ENCODE results near the gene CAMKMT. TPM values are rescaled to one million over a fixed set of nuclear protein-coding genes. Genes with fewer than 3 reads are reported as not detected.

Gene CAMKMT
- total RNA-seq, 4 donors from 2014 or later = 4.5 to 57.9 (median 15.4) TPM

DNA sequence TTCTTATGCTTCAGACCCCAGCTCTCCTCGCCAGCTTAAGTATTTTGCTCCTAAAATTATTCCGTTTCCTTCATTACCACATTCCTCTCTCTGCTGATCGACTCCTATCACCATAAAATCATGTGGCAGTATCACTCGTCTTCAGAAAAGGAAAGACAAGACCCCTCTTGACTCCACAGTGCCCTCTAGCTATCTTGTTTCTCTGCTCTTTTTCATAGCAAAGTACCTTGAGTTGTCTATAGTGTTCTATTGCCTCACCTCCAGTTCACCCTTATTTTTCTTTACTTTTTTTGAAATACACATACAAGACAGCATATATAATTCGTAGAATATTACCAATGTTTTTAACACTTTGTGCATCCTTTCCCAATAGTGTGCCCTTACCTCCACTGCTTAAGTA is 306.6 kb downstream of the CAMKMT start:
- H3K4me1 ChIP-seq = no peaks in the 10 kb centered on the region
- WGBS, 2 donors (ENCODE audit: low coverage in 1 of 2) = 71 to 76% methylated on average over 5 of the region's 5 CpGs
- H3K36me3 ChIP-seq = no peaks in the 10 kb centered on the region
- in situ Hi-C loops (cut with MboI; ENCODE audit: low pct_ligation_motif_present in 1 of 4, low pct_unique_long_range_greater_than_20kb in 1 of 4, low sequenced_read_pairs in 3 of 4) = no loop called here
- intact Hi-C loops (cut with DNase I; ENCODE audit: low total_unique reads) = no loop called here
- H3K4me3 ChIP-seq = no peak overlapping the region
- no peaks in the 10 kb centered on the region for H3K27me3 ChIP-seq
- no peak for TF ChIP-seq EP300 (IDR thresholded peaks at IDR 0.05; ENCODE audit: low read depth)
- TF ChIP-seq, protein P1, sequence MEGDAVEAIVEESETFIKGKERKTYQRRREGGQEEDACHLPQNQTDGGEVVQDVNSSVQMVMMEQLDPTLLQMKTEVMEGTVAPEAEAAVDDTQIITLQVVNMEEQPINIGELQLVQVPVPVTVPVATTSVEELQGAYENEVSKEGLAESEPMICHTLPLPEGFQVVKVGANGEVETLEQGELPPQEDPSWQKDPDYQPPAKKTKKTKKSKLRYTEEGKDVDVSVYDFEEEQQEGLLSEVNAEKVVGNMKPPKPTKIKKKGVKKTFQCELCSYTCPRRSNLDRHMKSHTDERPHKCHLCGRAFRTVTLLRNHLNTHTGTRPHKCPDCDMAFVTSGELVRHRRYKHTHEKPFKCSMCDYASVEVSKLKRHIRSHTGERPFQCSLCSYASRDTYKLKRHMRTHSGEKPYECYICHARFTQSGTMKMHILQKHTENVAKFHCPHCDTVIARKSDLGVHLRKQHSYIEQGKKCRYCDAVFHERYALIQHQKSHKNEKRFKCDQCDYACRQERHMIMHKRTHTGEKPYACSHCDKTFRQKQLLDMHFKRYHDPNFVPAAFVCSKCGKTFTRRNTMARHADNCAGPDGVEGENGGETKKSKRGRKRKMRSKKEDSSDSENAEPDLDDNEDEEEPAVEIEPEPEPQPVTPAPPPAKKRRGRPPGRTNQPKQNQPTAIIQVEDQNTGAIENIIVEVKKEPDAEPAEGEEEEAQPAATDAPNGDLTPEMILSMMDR (IDR thresholded peaks at IDR 0.05) = no peak
- no peak for TF ChIP-seq POLR2AphosphoS5 (IDR thresholded peaks at IDR 0.05)
- TF ChIP-seq POLR2A (IDR thresholded peaks at IDR 0.05) = no peak
- no peak overlapping the region for H3K27ac ChIP-seq
- no peaks in the 10 kb centered on the region for H3K9me3 ChIP-seq
- DNase-seq = no peak

DNA sequence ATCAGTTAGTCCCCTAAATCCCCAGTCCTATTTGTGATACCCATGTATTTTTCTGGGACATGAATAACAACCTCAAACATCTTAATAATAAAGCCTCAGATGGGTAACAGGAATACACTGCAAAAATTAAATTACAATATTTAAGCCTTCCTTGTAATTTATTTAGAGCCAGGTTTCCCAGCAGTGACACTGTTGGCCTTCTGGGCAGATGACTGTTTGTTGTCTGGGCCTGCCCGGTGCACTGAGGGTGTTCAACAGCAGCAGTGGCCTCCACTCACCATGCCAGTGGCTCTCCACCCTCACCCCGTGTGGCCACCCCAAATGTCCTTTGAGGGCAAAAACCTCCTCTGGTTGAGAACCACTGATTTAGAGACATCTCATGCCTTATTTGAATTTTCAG is 309.5 kb downstream of the CAMKMT start:
- H3K4me1 ChIP-seq = no peaks in the 10 kb centered on the region
- TF ChIP-seq, protein P1 (IDR thresholded peaks at IDR 0.05) = no peak
- TF ChIP-seq EP300 (IDR thresholded peaks at IDR 0.05; ENCODE audit: low read depth) (no peak), POLR2AphosphoS5 (IDR thresholded peaks at IDR 0.05) (no peak), POLR2A (IDR thresholded peaks at IDR 0.05) (no peak)

GRCh38 chr2:44671916-44672315 is 310.2 kb downstream of the CAMKMT start:
- Histone ChIP-seq H3K4me1 (no peaks in the 10 kb centered on the region), H3K9me3 (no peaks in the 10 kb centered on the region), H3K36me3 (no peaks in the 10 kb centered on the region), H3K27ac (no peak overlapping the region), H3K27me3 (no peaks in the 10 kb centered on the region), H3K4me3 (no peak overlapping the region)
- DNase-seq = no peak
- TF ChIP-seq, protein P1 (IDR thresholded peaks at IDR 0.05) = no peak
- TF ChIP-seq POLR2A (IDR thresholded peaks at IDR 0.05) = no peak
- no peak for TF ChIP-seq POLR2AphosphoS5 (IDR thresholded peaks at IDR 0.05)
- TF ChIP-seq EP300 (IDR thresholded peaks at IDR 0.05; ENCODE audit: low read depth) = no peak
- WGBS, 2 donors (ENCODE audit: low coverage in 1 of 2) = 94 to 98% methylated on average over 4 to 5 of the region's 5 CpGs
- in situ Hi-C loops (cut with MboI; ENCODE audit: low pct_ligation_motif_present in 1 of 4, low pct_unique_long_range_greater_than_20kb in 1 of 4, low sequenced_read_pairs in 3 of 4) = no loop called here
- intact Hi-C loops (cut with DNase I; ENCODE audit: low total_unique reads) = no loop called here

More for the DNA sequence above, 309.5 kb downstream of the CAMKMT start:
- Histone ChIP-seq H3K9me3 (no peaks in the 10 kb centered on the region), H3K36me3 (no peaks in the 10 kb centered on the region), H3K27me3 (no peaks in the 10 kb centered on the region), H3K4me3 (no peak overlapping the region), H3K27ac (no peak overlapping the region)
- no peak for DNase-seq
- 80 to 92% methylated on average over 1 to 2 of the region's 2 CpGs for WGBS, 2 donors (ENCODE audit: low coverage in 1 of 2)
- intact Hi-C loops (cut with DNase I; ENCODE audit: low total_unique reads) = no loop called here
- in situ Hi-C loops (cut with MboI; ENCODE audit: low pct_ligation_motif_present in 1 of 4, low pct_unique_long_range_greater_than_20kb in 1 of 4, low sequenced_read_pairs in 3 of 4) = no loop called here

GRCh38 chr2:44672431-44672830 is 310.7 kb downstream of the CAMKMT start:
- Histone ChIP-seq H3K36me3 (no peaks in the 10 kb centered on the region), H3K4me1 (no peaks in the 10 kb centered on the region), H3K4me3 (no peak overlapping the region), H3K27me3 (no peaks in the 10 kb centered on the region), H3K9me3 (no peaks in the 10 kb centered on the region), H3K27ac (no peak overlapping the region)
- no peak for TF ChIP-seq POLR2A (IDR thresholded peaks at IDR 0.05)
- no peak for TF ChIP-seq EP300 (IDR thresholded peaks at IDR 0.05; ENCODE audit: low read depth)
- TF ChIP-seq, protein P1 (IDR thresholded peaks at IDR 0.05) = no peak
- TF ChIP-seq POLR2AphosphoS5 (IDR thresholded peaks at IDR 0.05) = no peak
- DNase-seq = no peak
- in situ Hi-C loops (cut with MboI; ENCODE audit: low pct_ligation_motif_present in 1 of 4, low pct_unique_long_range_greater_than_20kb in 1 of 4, low sequenced_read_pairs in 3 of 4) = no loop called here
- intact Hi-C loops (cut with DNase I; ENCODE audit: low total_unique reads) = no loop called here
- 86 to 100% methylated on average over 1 of the region's 1 CpG for WGBS, 2 donors (ENCODE audit: low coverage in 1 of 2)

Measured in transverse colon (tissue), 4 donors.